Liver (tissue), 4 donors: ENCODE data around the gene VSIG4. TPM values are rescaled to one million over a fixed set of nuclear protein-coding genes. Genes with fewer than 3 reads are reported as not detected.

ENCODE experiments used
- polyA plus RNA-seq, 2 donors: library from polyadenylated mRNA; stranded (reverse) in 1 of 2; unstranded in 1 of 2; fragments of 200-250 nt in 1 of 2; fragments of >200 nt in 1 of 2; fragmentation: Nextera tagmentation in 1 of 2; extraction: Ambion mirVana in 1 of 2; gene quantifications; one replicate each; pipeline versions ENCODE4 v1.2.1 to v1.2.3, GENCODE V29; 2013 to 2015
- total RNA-seq, 2 donors: library from RNA; depleted of rRNA; stranded (reverse); fragments of >200 nt; gene quantifications; one replicate each; pipeline ENCODE4 v1.2.3, GENCODE V29; 2014
- donor health status: healthy.
- donor health status: healthy.
- donor health status: healthy.

The VSIG4 gene
- total and polyA plus RNA-seq, 4 donors = 16.7 to 38.9 (median 36.3) TPM

Other genes with a start within 250 kb of the VSIG4 start
- gene HEPH, start 124.2 kb upstream of the VSIG4 start, total RNA-seq = 1 to 10 TPM; 2.4 to 2.5 TPM
- under 1 TPM; 0.68 to 0.91 TPM for gene HEPH, start 124.2 kb upstream of the VSIG4 start, polyA plus RNA-seq